HepG2 (cell line): ENCODE results near the gene GDF7.

Experiments
- SALL2 ChIP-seq: sonication (generic); formaldehyde crosslinking; IDR thresholded peaks from 2 replicates; pipeline ENCODE4 v1.8.1; 2023; ENCODE audit warnings: mild to moderate bottlenecking, missing genetic modification reagents, inconsistent platforms
- TBP ChIP-seq: sonication (generic); formaldehyde crosslinking; IDR thresholded peaks from 2 replicates; pipeline ENCODE4 v1.5.0; 2020; ENCODE audit warnings: missing genetic modification reagents

DNA sequence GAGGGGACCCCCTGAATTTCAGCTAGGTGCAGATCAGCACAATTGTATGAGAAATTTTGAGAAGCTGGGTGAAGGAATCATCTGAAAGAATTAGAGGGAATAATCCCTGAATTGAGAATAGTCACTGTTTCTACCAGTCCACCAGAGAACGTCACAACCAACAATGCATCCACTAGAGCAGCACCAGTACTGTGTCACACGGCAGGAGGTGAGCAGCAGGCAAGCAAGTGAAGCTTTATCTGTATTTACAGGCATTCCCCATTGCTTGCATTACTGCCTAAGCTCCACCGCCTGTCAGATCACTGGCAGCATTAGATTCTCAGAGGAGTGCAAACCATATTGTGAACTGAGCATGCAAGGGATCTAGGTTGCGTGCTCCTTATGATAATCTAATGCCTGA is 40.7 kb downstream of the GDF7 start:
- TF ChIP-seq SALL2 (CRISPR knock-in tag), result no peak
- TF ChIP-seq TBP, result no peak
